AG04450 (cell line): ENCODE data around the gene PSMF1. TPM values are rescaled to one million over a fixed set of nuclear protein-coding genes. Genes with fewer than 3 reads are reported as not detected.

Experiments used
- CTCF ChIA-PET: fragments of 300-600, 350-600 bp; formaldehyde crosslinking; extraction: SDS; loops from one replicate; lab custom pipeline; 2022; ENCODE audit warnings: antibody characterized with exemption, inconsistent platforms; lab: Charles Lee
- POLR2A ChIA-PET: fragments of 350-600 bp; formaldehyde crosslinking; extraction: SDS; loops from one replicate; lab custom pipeline; 2021; ENCODE audit warnings: antibody characterized with exemption, inconsistent platforms; lab: Yijun Ruan, JAX
- DNase-seq: peaks from one replicate; pipeline ENCODE4 v3.0.0-alpha.2; 2011; ENCODE audit warnings: low read depth, low spot score
- H3K27ac ChIP-seq: one replicate; pipeline ENCODE4 v1.5.1; 2012; ENCODE audit warnings: low read depth, low read length, control low read depth
- H3K27me3 ChIP-seq: one replicate; pipeline ENCODE4 v1.6.0; 2012; ENCODE audit warnings: low read length; ENCODE audit not compliant: control insufficient read depth, insufficient read depth
- H3K4me3 ChIP-seq: 2 replicates; pipeline ENCODE4 v1.5.1; 2011; ENCODE audit warnings: mild to moderate bottlenecking, low read depth, low read length, control low read depth
- H3K9me3 ChIP-seq: 2 replicates; pipeline ENCODE4 v1.5.1; 2012; ENCODE audit warnings: low read length; ENCODE audit not compliant: control insufficient read depth, insufficient read depth
- CTCF ChIP-seq: IDR thresholded peaks from 2 replicates; pipeline ENCODE4 v1.5.1; 2011; ENCODE audit warnings: low read depth, low read length, control low read depth, inconsistent platforms
- polyA plus RNA-seq: library from polyadenylated mRNA; depleted of rRNA; stranded (reverse); fragments of >200 nt; gene quantifications from 2 replicates; pipeline ENCODE4 v1.2.3, GENCODE V29; 2011

The PSMF1 gene
- polyA plus RNA-seq, 1 experiment: 116 TPM

DNA sequence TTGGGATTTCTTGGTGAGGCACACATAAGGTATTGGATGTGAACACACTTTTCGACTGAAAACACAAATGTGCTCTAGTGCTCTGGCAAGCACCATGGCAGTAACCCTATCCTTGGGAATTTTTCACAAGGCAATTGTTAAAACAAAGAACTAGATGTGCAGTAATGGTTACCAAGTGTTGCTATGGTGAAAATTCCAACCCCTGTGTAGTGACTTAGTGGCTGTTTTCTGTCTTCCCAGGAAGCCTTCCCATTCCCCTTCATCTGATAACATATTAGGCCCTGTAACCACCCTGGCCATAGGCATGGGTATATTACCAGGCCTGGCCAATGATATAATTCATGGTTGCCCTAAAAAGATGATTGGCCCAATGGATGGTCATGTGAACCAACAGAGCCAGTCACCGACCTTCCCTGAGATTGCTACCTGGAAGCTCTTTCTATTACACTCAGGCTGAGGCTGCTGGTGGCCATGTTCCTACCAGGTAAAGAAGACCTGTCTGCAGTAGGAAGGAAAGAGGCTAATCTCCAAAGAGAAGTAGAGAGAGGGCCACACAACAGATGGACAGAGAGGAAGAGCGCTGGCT, 89.0 kb downstream of the PSMF1 start:
- H3K27me3 ChIP-seq: peaks cover 50% of the 10 kb centered on the region
- ChIA-PET CTCF (no interaction called here), POLR2A (no interaction called here)
- no peak for TF ChIP-seq CTCF
- no peak overlapping the region for H3K4me3 ChIP-seq
- no peak for DNase-seq
- no peak overlapping the region for H3K27ac ChIP-seq
- H3K9me3 ChIP-seq: no peaks in the 10 kb centered on the region

DNA sequence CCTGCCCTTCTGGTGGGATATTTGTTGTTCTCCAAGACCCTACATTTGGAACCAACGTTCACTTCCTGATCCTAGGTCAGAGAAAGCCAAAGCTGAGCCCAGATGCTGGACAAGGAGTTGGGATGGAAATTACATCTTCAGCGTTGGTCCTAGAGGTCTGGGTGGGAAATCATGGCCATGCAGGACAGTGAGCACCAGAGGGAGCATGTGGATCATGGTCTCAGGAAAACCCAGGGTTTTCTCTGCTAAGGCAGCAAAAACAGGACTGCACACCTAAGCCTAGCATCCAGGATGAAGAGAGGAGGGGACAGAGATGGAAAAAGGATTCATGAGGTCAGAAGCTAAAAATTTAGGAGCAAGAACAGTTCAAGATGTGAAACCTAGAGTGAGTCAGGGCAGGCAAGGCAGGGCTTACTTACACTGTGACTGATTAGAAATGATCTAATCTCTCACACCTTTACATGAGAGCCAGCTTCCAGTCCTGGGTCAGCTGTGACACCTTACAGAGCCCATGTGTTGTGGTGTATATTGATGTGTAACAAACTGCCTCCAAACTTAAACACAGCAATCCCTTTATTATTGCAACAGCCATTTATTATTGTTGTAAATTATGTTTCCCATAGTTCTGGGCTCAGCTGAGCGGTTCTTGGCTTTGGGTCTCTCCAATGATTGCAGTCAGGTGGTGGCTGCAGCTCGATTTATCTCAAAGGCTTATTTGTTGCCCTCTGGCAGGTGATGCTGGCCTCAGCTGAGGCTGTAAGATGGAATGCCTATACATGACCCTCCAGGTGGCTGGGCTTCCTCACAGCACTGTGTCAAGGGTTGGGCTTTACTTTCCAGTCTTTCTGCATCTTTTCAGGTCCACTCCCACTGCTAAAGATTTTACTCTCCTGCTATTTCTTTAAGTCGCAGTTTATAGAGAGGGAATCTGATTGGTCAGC, 91.3 kb downstream of the PSMF1 start:
- Histone ChIP-seq H3K27me3 (peaks cover 53% of the 10 kb centered on the region), H3K27ac (no peak overlapping the region), H3K4me3 (no peak overlapping the region), H3K9me3 (no peaks in the 10 kb centered on the region)
- ChIA-PET CTCF (interaction anchor here (0.5 to 1.7 kb wide), 7 partner anchors 38 to 394 kb away, joined by 3 to 8 read pairs (median 4); no protein-coding TSS in a partner anchor), POLR2A (no interaction called here)
- no peak for DNase-seq
- TF ChIP-seq CTCF: peak; percentile 53

DNA sequence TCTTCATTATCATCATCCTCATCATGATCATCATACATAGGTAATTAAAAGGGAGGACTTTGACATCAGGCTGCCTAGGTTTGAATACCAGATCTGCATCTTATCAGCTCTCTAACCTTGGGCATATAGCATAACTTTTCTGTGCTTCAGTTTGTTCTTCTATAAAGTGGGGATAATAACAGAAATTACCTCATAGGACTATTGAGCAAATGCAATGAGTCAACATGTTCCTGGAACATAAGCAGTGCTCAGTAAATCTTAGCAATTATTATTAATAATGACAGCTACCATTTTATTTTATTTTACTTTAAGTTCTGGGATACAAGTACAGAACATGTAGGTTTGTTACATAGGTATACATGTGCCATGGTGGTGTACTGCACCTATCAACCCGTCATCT, 92.1 kb downstream of the PSMF1 start:
- Histone ChIP-seq H3K27ac (no peak overlapping the region), H3K27me3 (peaks cover 54% of the 10 kb centered on the region), H3K4me3 (no peak overlapping the region), H3K9me3 (no peaks in the 10 kb centered on the region)
- no peak for DNase-seq
- TF ChIP-seq CTCF: no peak
- POLR2A ChIA-PET: no interaction called here
- CTCF ChIA-PET: interaction anchor here (0.7 to 3.7 kb wide), 8 partner anchors 10 to 394 kb away, joined by 3 to 16 read pairs (median 3); no protein-coding TSS in a partner anchor

DNA sequence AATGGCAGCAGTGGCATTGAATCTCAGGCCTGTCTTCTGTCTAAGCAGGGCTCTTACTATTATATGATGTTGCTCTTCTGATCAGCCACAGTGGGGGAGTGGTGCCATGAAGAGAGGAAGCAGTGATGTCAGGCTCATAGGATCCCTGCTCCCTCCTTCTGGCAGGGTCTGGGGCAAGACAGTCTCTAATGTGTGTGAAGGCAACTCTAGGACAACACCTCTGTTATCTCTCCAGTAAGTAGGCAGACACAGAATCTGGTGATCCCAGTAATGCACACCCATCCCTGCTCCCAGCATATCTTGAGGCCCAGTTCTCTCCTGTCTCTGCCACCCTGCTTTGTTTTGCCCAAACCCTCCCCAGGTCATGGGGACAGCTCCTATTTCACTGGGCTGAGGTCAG, 93.6 kb downstream of the PSMF1 start:
- Histone ChIP-seq H3K27me3 (peaks cover 52% of the 10 kb centered on the region), H3K4me3 (no peak overlapping the region), H3K27ac (no peak overlapping the region), H3K9me3 (no peaks in the 10 kb centered on the region)
- CTCF ChIA-PET: interaction anchor here (0.6 to 3.7 kb wide), 13 partner anchors 8 to 256 kb away, joined by 3 to 16 read pairs (median 4); partner anchors contain the start of genes C20orf202, NSFL1C and RAD21L1
- POLR2A ChIA-PET: no interaction called here
- TF ChIP-seq CTCF: no peak
- DNase-seq: no peak
